HG03196 (cell line): ENCODE data around the gene KDM4C.

Experiments used
- ATAC-seq: cut with Tn5 transposase; IDR thresholded peaks from one replicate; pipeline ENCODE4 v1.9.1; 2021; ENCODE audit not compliant: unreplicated experiment

KDM4C gene

DNA sequence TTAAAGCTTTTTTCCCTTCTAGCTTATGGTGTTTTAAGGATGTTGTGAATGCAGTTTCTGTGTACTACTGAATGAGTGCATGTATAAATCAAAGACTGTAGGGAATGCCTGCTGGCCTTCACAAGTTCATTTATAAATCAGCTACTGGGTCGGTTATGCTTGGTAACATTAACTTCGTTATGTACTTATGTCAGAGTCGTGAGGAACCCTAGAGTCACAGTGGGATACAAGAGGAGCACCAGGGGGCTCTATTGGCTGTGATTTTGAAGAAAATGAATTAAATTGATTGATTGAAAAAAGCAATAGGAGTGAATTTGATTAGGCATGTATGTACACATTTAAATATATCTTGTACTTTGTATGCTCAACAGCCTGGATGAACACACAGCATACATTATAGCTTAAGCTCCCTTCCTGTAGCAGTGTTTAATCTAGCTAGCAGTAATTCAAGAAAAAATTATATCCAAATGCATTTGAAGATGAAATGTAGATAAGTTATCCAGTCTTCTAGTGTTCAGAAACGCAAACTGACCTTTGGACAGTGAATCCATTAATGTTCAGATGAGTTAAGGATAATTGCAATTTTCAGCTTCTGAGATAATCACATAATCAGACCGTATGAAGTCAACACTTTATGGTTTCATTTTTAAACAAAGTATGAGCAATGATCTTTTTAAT is 204.2 kb downstream of the KDM4C start:
- no peak for ATAC-seq

- no peak for ATAC-seq
These were observed 207.8 kb downstream of the KDM4C start for GRCh38 chr9:6965566-6965965.

- no peak for ATAC-seq
These were observed 210.5 kb downstream of the KDM4C start for GRCh38 chr9:6968271-6968670.

DNA sequence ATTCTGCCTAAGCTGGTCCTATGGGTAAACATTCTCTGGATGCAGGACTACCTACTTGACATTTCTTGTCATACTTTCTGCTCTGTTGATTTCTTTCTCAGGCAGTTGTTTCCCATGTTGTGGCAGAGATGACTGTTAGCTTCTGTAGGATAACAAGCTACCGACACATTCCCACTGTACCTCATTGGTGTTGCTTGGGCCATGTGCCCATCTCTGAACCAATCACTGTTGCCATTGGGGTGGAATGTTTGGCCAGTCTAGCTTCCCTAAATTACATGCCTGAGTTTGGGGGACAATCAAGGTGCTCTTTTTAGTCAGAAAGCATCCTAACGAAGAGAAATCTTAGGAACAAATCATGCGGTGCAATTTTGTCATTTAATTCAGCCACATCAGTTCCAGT is 212.0 kb downstream of the KDM4C start:
- no peak for ATAC-seq

- ATAC-seq, result no peak
These were observed 215.3 kb downstream of the KDM4C start for GRCh38 chr9:6973089-6973488.

DNA sequence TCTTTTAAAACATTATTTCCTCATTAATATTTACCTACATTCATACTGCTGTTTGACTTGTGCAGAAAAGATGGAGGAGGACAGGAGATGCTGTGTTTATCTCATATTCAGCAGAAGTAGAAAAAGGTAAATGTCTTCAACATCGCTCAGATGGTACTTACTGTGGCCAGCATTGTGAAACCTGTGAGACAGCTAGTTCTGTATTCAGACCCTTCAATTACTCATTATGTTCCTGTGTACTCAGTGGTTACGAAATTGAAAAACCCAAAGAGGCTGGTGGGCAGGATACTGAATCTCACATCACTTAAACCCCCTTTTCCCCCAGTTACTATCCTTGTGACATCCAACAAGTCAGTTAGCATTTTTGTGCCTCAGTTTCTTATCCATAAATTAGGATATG is 216.0 kb downstream of the KDM4C start:
- ATAC-seq, result peak; percentile 99

DNA sequence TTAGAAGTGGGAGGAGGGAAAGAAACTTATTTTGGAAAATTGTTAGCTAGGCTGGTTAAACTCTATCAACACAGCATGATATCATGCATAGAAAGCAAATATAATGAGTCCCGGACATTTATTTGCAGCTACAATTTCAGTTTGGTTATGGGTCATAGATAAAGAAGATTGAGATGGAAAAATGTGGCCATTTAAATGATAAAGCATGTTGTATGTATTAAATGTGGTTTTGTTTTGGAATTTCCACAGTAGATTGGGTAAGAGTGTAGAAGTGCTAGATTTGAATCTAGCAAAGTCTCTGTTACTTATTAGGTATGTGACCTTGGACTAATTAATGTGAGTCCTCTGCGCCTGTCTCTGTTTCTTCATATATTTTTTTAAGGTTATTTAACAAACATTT is 217.4 kb downstream of the KDM4C start:
- ATAC-seq, result no peak

- no peak for ATAC-seq
These were observed 220.0 kb downstream of the KDM4C start for GRCh38 chr9:6977761-6978160.

- ATAC-seq, result no peak
These were observed 220.8 kb downstream of the KDM4C start for GRCh38 chr9:6978591-6978990.

DNA sequence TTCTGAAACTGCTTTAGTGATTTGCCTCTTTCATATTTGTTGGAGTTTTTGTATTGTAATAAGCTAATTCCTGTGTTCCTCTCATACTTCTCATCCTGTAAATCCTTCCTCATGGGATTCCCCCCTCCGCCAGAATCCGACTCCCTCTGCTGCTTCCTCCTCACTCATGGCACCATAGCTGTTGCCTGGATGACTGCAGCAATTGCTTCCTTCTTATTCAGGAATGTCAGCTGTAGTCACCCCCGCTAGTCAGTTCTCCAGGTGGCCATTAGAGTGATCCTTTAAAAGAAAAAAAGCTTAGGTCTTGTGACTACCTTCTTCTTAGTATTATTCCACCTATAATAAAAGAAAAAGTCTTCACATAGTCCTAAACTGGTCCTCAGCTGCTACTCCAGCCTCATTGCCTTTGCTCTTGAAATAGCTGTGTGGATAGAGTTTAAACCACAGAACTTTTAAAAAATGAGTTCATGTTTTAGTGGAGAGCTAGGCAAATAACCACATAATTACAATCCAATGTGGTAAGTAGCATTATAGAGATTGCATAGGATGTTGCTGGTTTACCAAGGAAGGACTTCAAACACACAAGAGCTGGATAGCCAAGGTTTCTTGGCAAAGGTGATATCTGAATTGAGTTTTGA is 227.3 kb downstream of the KDM4C start:
- ATAC-seq, result no peak

DNA sequence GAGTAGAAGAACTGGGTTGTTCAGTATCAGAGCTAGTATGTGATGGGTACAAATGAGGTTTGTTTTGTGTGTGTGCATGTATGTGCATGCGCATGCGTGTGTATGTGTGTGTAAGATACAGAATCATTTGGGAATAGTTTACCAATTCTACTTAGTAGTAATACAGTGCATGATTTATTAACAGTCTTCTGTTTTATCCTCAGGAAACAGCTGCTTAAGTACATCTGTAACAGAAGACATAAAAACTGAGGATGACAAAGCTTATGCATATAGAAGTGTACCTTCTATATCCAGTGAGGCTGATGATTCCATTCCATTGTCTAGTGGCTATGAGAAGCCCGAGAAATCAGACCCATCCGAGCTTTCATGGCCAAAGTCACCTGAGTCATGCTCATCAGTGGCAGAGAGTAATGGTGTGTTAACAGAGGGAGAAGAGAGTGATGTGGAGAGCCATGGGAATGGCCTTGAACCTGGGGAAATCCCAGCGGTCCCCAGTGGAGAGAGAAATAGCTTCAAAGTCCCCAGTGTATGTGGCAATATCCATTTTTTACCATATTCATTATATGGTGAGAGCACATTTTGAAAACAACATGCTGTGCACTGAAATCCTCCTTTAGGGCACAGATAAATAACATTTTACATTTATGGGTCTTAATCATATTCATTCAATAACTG is 228.5 kb downstream of the KDM4C start:
- ATAC-seq, result no peak

DNA sequence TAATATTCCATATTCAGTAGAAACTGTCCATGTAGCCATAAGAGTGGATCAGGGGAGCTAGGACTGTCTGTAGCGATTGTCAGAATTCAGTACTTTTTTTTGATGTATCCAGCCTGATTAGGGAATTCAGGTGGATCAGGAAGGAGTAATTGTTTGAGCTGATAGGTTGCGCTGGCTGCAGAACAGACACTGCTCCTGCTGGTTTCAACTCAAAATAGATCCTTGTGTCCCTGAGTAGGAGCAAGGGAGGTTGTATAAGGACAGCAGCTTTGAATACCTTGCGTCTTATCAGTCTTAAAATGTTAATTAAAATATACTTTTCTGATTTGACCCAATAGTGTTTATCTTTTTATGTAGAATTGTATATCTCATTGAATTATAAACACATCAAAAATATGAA is 229.6 kb downstream of the KDM4C start:
- no peak for ATAC-seq

DNA sequence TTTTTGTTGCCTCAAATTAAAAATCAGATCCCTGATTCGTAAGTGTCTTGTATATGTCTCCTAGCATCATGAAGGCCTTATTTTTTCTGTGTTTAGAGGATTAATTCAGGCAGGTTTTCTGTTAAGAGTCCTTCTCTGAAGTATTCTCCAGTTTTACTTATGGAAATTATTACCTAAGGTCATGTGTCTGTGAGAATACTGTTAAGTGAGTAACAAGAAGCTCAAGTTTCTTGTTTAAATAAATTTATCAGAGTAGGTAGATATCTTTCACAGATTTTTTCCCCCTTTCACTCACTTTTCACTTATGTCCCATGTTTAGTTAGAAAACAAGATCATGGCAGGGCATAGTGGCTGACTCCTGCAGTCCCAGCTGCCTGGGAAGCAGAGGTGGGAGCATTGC is 233.6 kb downstream of the KDM4C start:
- ATAC-seq, result no peak

GRCh38 chr9:6996061-6996854 is 238.5 kb downstream of the KDM4C start:
- ATAC-seq, result no peak

DNA sequence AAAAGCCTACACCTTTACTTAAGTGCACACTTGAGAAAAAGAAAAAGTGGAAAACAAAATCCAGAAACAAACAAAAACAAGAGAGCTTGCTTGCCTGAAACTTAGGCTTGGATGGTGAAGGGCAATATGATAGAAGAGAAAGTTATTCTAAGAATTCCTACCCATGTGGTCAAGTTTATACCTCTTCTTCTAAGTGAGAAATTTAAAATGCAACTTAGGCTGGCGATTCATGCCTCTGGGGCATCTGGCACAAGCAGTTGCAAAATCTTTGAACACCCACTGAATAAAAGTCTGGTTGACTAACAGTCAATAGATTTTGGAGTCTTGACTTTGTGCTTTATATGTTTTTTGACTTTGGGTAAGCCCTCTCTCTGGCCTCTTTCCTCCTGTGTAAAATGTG is 239.6 kb downstream of the KDM4C start:
- ATAC-seq, result no peak

DNA sequence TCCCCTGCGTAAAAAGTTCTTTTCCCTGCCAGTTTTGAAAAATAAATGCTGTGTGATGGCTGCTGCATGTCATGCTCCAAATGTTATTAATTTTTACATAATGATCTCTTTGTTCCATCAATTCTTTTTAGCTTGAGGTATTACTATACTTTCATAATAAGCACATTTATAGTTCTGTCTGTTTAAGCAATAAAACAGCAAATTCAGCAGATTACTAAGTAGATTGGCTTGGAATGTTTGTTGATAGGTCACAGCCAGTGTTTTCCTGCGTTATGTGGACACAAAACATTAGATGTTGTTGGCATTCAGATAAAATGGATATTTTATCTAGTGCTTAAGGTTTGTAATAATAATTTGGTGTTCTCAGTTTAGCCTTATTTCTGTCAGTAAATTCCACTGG is 242.0 kb downstream of the KDM4C start:
- no peak for ATAC-seq

- no peak for ATAC-seq
These were observed 243.8 kb downstream of the KDM4C start for GRCh38 chr9:7001571-7001970.

DNA sequence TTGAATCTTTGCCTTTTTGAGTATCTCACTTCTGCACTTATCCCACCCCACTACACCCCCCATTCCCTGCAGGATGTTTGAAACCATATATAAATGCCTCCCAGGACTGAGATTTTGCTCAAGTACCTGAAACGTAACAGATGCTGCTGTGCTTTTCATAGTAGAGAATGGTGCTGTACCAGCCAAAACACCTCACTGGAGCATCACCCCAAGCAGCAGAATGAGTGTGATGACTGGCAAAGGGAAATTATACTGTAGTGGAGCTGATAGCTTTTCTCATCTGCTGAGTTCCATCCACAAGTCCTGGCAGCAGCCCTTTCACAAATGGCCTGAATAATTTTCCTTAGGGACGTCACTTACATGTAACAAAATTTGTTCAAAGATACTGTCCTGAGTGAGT is 246.1 kb downstream of the KDM4C start:
- ATAC-seq, result no peak

DNA sequence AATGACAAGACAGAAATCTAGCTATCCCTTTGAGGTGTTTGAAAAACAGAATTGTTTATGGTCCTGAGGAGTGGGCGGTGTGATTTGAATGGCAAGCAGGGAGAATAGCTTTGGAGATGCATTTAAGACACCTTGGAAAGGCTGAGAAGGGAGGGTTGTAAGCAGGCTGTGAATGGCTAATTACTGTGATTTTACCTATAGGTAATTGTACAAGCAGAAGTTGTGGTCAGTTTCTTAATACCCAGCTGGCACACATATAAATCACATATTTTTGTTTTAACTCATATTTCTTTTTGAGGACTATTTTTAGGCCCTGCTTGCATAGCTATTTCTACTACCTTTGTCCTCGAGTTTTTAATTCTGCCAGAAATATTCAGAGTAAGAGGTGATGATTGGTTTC is 248.6 kb downstream of the KDM4C start:
- no peak for ATAC-seq

GRCh38 chr9:7008411-7008810 is 250.6 kb downstream of the KDM4C start:
- no peak for ATAC-seq

GRCh38 chr9:7009065-7009464 is 251.3 kb downstream of the KDM4C start:
- ATAC-seq, result no peak
